NCI-H2171 (cell line): ENCODE data around the gene AGPAT4.

ENCODE experiments used
- DNase-seq: peaks from one replicate; lab custom pipeline; 2025; lab: John Stamatoyannopoulos, UW

The AGPAT4 gene

DNA sequence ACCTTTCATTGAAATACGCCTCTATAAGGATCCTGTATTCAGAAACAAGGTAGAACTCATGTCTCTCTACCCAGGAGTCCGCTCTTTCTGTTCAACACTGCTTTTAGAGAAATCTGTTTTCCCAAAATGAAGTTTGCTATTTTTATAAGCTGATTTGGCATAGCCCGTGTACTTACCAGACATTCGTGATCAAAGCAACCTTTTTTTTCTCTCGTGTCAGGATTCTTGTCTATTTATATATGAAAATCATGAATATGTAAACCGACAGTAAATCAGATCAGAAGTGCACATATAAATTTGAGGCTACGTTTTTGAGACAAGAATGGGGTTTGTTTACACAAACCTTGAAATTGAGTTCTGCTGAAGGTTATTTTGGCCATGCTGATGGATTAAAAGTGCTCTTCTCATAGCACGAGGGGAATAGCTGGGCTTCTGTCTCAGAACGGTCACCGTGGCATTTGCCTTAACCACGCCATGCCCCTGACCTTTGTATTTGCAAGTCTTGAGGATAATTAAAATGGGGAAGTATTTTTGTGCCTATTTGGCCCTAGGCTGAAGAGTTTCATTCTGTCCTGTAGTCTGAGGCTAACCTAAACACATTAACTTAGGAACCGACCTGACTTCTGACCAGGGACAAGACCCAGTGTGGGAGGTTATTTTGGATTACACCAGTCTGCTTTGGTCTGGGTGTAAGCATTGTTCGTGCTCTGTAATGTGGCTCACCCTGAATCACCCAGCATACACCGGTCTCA lies 163.7 kb downstream of the AGPAT4 start:
- DNase-seq: no peak

- DNase-seq: no peak
Observed at GRCh38 chr6:161109366-161109765, 164.5 kb downstream of the AGPAT4 start.

GRCh38 chr6:161108916-161109315 lies 164.9 kb downstream of the AGPAT4 start:
- no peak for DNase-seq

DNA sequence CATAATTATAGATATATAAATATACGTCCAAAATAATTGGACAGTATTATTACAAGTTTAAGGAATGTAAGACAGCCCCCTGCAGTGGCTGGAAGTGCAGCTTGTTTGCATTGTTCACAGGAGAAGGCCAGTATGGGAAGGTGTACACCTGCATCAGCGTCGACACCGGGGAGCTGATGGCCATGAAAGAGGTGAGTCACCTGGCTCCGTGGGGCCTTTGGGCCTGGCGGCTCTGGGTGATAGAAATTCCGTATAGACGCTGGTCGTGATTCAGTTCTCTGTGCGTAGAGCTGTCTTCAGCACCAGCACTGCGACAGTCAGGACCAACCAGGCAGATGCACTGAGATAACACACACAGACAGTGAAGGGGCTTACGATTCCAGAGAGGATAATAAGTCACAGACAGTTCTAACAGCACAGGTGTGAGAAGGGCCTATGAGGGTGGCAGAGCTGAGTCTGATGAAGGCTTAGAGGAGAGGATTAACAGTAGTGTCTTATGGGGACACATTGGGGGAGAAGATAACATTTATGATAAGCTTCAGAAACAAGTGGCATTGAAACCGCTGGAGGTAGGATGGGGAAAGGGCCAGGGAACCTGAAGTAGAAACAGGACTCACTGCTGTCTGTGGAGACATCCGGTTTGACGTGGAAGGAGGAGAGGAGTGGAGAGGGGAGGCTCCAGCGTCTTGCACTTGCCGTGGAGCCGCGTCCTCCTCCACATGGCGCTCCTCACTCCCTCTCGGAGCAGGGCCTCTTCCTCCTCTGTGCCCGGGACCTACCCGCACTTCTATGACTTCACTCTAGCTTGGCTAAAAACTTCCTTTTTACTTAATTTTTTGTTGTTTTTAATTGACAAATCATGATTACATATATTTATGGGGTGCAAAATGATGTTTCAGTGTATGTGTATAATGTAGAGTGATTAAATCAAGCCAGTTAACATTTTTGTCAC lies 165.8 kb downstream of the AGPAT4 start:
- DNase-seq: no peak

GRCh38 chr6:161105408-161105807 lies 168.5 kb downstream of the AGPAT4 start:
- DNase-seq: no peak

GRCh38 chr6:161104966-161105365 lies 168.9 kb downstream of the AGPAT4 start:
- DNase-seq: no peak

DNA sequence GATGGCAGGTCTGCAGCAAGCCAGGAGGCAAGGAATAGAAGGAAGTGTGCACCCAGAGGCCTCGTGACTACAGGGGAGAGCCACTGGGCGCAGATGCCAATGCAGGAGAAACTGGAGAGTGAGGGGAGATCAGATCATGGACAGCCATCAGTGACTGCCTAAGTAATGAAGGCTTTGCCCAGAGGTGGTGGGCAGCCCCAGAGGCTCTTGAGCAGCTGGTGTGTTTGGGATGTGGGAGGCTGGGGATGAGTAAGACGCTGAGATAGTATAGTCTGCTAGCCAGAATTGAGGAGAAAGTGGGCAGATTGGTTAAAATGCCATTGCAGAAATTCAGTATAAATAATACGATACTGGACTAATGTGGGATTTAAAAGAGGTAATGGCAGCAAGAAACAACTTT lies 170.4 kb downstream of the AGPAT4 start:
- no peak for DNase-seq

GRCh38 chr6:161101517-161101916 lies 172.3 kb downstream of the AGPAT4 start:
- no peak for DNase-seq

GRCh38 chr6:161100072-161100471 lies 173.8 kb downstream of the AGPAT4 start:
- DNase-seq: no peak

GRCh38 chr6:161095916-161096315 lies 177.9 kb downstream of the AGPAT4 start:
- DNase-seq: no peak

GRCh38 chr6:161094955-161095354 lies 178.9 kb downstream of the AGPAT4 start:
- no peak for DNase-seq

- DNase-seq: no peak
Observed at GRCh38 chr6:161091972-161092701, 181.7 kb downstream of the AGPAT4 start.

DNA sequence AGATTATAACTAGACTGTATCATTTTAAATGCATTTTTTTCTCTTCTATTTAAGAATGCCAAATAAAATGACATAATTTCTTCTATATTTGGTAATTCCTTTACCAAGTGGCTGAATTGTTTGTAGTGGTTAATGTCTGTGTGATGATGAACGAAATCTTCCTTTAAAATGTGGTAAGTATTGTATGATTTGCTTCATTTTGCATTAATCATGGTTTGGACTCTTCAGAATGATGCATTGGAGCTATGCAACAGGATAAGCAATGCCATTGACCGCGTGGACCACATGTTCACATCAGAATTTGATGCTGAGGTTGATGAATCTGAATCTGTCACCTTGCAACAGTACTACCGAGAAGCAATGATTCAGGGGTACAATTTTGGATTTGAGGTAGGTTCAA lies 182.7 kb downstream of the AGPAT4 start:
- DNase-seq: no peak

DNA sequence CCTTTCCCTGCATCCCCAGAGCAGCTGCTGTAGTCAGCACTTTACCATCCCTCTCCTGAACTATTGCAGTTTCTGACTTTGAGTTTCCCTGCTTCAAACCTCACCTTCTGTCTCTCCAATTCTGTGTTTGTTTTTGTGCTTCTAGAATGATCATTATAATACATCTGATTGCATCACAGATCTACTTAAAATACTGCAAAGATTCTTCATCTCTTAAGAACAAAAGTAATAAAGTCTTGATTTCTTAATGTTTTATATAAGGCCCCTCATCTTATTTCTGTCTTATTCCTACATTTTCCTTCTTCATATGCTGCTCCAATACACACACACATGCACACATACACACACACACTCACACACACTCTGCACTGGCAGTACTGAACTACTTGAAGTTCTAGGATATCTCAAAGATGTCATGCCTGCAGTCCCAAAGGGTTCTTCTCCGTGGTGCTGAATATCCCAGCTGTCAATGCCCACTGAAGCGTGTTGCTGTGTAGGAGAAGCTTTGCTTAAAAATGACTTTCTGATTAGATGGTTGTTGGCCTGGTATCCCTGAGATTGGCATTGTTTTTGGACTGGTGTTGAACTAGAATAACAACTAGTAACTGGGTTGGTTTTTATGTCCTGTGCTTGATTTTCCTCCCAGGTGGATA lies 185.1 kb downstream of the AGPAT4 start:
- no peak for DNase-seq

- no peak for DNase-seq
Observed at GRCh38 chr6:161085246-161085645, 188.6 kb downstream of the AGPAT4 start.

GRCh38 chr6:161082215-161082614 lies 191.6 kb downstream of the AGPAT4 start:
- no peak for DNase-seq

DNA sequence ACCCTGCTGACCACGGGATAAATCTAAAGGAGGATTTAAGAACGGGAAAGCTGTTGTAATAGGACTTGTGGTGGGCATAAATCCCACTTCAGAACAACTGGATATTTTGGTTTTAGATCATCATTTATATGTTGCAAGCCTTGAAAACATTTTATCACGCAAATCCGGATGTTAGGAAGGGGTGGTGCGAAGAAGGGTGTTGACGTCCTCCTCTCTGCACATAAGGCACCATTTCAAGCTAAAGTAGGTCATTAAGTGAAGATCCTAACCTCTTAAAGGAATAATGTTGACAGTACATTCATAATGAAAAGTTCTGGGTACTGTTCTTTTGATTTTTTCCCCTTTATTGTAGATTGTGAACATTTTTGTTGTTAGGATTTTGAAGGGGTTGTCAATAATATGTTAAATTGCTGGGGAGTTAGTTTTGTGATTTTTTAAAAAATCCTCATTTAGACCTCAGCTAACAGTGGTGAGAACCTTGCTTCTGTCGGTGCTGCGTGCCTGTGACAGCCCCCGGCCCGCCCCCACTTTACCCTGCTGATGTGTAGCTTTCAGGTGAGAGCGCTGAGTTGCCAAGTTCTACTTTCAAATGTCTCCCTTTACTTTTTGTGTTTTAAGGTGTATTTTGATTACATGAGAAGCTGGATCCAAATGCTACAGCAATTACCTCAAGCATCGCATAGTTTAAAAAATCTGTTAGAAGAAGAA lies 193.4 kb downstream of the AGPAT4 start:
- no peak for DNase-seq
